NCI-H2196 (cell line): Measurements from ENCODE around the gene NDST1.
"Not testable (repeated sequence)": the region's sequence is repeated elsewhere in the genome, so short reads cannot be mapped to it uniquely, and the experiment has no call there.

Experiments
- DNase-seq: peaks from one replicate; lab custom pipeline; 2025; ENCODE audit not compliant: unreplicated experiment; lab: John Stamatoyannopoulos, UW

The NDST1 gene

DNA sequence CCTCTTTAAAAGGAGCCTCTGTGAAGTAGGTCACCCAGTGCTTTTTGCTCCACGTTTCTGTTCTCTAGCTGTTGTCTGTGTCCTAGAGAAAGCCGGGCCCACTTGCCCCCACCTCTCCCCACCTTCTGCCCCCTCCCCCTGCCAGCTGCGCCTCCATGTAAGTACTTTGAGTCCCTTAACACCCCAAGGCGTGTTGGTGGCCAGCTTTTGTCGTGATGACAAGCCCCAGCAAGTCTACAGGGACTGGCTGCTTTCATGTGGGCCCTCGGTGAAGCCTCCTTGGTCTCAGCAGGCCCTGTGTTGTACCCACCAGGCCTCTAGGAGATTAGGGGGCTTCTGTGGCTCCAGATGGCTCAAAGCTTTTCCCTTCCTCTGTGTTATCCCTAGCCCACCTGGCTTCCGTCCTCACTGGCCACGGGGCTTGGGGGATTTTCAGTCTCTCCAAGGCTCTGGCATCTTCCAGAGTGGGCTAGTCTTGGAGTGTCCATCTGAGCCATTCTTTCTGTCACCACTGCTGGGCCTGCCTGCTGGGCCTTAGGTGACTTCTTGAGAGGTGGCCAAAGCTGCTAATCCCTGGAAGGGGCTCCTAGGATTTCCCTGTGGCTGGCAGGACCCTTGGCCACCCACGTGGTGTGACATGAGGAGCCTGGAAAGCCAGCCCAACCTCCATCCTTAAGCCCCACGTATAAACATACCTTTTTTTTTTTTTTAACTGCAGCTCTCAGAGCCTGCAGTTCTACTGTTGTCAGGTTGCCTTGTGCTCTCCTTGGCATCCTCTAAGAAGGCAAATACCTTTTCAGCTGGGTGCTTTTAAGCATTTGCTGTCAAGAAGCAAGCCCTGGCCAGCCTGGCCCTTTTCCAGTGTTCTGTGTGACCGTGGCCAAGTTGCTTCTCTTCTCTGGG is 1.1 kb upstream of the NDST1 start:
- no peak for DNase-seq

DNA sequence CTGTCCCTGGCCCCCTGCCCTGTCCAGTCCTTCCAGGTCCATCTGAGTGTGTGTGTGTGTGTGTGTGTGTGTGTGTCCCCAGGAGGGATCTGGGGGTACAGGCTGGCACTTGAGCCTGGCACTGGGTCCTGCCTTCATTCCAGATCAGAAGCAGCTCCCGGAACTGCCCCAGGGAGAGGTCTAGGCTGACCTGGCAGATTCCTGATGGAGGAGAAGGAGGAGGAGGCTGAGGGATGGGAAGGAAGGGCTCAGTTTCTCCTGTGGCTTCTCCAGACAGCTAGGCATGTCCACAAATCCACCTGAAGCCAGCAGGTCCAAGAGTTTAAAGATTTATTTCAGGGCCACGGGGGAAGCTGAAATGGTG is 328 bp downstream of the NDST1 start:
- DNase-seq: no peak

DNA sequence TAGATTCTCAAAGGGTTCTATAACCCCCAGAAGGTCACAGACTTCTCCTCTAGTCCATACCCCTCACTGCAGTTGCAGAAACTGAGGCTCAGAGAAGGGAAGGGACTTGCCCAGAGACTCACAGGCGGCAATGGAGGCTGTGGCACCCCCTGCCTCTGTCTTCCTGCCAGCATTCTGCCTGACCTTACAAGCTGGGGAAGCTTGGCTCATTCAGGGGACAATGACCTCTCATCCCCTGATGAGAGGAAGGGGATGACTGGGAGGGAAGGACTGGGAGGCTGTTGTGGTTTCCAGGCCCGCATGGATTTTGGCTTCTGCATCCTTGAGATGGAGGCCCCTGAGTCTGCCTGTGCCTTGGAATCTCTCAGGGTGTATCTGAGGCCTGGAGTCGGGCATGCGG is 897 bp downstream of the NDST1 start:
- no peak for DNase-seq

DNA sequence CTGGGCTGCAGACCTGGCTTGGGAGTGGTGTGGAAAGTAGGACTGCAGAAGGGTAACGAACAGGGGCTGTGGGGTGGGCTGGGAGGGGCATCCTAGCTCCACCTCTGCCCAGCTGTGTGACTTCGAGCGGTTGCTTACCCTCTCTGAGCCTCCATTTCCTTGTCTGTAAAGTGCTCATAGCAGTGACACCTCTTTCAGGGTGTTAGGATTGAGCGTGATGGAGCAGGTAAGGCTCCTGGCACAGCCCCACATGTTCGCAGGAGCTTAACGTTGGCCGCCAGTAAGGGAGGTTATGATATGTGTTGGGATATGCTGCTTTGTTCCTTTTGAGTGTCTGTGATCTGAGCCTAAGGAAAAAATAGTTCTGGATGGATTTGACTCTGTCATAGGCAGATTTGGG is 2.1 kb downstream of the NDST1 start:
- DNase-seq: no peak

DNA sequence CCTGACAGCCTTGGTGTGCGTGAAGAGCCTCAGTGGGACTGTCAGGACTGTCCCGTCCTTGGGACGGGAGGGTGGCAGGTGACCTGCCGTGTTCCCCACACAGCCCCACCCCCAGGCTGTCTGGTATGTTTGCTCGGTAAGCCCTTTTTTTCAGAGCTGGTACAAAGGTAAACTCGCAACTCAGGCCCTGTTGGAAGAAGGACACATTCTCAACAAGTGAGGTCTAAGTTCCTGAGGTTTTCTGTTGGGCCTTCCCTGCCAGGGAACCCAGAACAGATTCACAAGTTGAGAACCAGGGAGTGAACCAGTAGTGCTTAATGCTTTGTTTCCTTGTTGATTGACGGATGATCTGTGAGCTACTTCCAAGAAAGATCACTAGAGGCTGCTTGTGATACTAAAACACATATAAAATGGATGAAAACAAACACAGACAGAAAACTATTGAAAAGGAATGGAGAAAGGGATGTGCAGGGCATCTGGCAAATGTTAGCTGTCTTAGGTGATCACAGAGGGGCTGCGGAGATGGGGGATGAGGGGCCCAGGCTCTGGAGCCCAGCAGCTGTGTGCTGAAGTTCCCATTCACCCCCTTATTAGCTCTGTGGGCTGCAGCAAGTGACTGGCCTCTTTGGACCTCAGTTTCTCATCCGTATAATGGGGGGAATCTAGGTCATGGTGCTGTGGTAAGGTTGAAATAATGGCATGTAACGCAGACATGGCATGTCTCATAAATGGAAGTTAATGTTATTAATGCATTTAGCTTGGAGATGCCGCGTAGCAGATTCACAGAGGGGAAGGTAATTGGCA is 2.7 kb downstream of the NDST1 start:
- DNase-seq: no peak

DNA sequence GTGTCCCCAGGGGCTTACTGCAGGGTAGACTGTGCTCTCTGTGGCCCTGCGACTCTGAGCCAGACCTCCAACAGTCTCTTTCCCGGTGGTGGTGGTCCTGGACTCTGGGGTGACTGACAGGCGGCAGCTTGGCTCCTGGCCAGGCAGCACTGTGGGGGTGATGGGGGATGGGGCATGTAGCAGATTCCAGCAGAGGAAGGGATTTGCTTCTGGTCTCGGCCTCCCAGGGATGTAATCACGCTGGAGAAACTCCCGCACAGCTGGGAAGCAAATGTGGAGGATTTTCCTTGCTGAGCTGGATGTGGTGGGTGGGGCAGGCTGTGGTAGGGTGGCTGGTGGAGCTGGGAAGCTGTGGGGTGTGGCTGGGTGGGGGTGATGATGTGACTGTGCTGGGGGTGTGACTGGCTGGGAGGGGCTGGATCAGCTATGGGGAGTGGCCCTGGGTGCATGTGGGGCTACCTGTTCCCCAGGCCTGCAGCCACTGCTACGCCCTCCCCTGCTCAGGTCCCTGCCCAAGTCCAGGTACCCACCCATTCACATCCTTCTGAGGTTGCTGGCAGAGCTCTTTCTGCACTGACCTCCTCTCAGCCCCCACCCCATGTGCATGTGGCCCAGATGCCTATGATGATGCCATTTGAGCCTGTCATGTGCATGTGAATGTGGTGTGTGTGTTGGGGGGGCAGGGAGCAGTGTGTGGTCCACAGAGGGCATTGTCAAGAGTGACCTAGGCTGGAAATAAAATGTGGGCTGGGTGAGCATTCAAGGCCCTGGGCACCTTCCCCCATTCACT is 3.8 kb downstream of the NDST1 start:
- no peak for DNase-seq

DNA sequence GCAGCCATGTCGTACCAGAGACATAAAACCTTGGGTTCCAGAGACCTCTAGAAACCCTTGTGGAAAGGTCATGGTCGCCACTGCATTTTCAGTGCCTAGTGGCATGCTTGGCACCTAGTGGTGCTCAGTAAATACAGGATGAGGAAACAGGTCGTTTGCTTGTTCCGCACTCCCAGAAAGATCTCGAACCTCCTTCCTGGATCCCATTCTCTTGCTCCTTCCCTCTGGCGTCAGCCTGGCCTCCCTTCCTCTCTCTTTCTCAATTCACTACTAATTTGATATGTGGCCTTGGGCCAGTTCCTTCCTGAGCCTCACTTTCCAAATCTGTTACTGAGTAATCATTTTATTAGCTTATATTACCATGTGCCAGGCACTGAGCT is 4.4 kb downstream of the NDST1 start:
- no peak for DNase-seq

DNA sequence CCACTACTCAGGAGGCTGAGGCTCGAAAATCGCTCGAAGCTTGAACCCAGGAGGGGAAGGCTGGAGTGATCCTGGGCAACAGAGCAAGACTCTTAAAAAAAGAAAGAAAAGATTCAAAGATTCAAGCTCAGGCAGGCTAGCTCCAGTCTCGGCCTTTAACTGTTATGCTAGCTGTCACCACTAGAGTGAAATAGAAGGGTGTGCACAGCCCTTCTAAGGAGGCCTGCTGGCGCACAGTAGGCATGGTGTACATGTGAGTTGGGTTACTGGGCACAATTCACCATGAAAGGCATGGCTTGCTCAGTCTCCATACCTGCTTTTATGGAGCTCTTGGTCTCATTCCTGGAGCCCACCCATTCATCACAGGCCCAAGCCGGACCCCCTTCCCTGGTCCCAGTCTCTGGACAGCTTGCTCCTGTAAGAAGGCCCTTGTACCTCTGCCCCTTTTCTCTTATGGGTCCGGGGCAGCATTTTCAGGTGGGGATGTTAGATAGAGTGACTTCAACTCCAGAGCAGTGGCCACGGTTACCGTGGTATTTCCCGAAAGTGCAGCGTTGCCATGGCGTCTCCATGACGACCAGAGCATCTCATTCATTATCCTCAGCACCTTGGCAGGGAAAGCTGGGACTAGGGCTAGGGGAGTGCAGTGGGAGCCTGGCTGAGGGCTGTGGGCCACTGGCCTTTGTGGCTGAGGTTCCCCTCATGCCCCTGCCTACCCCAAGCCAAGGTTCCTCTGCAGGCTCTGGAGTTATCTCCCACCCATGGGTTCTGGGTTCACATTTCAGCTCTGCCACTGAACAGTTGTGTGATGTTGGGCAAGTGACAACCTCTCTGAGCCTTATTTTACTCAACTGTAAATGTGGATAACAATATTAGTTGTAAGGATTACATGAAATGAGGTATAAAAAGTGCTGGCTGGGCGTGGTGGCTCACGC is 5.7 kb downstream of the NDST1 start:
- DNase-seq: peak; percentile 20

DNA sequence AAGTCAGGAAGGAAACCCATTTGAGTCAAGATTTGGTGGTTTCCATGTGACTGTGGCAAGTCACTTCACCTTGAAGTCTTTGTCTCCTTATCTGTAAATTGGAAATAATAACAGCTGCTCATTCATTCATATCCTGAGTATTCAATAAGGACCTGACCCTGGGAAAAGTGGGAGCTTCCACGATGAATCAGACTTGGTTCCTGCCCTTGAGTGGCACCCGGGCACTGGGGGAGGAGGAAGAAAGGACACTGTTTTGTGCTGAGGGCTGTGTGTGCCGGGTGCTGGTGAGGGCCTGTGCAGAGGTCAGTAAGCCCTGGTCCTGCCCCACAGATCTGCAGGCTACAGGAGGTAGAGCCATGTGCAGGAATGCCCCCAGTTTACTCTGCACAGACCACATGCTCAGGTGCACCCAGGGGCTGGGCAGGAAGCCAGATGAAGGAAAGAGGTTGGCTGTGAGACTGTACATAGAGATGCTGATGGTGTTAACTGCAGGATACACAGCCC is 6.8 kb downstream of the NDST1 start:
- DNase-seq: peak; percentile 45

DNA sequence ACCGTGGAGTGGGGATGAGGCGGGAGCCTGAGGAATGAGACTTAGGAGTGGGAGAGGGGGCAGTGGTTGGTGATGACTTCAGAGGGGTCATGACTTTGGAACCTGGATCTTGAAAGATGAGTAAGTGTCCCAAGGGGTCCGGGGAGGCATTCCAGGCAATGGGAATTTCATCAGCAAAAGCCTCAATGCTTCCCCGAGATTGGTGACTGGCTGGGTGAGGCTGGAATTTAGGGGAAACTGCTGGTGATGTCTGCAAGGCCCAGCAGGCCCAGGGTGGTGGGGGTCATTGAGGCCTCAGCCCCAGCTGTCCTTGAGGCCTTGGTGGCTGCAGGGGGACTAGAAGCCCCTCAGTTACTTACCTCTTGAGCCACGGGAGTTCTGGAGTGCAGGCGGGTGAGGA is 7.5 kb downstream of the NDST1 start:
- DNase-seq: no peak

DNA sequence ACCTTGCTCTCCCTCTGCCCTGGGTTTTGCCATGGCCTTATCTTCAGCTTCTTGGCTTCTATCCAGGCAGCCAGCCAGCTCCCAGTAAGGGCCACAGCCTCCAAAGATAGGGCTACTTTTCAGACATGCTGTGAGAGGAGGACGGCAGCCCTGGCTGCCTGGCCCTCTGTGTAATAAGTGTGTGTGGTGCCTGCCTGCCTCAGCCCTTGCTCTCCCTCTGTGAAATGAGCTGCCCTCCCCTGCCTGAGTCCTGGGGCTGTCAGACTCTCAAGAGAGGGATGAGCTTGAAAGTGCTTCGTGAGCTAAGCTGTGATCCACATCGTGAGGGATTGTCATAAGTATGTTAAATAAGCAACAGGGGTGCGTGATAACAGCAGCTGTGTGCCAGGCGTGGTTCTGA is 8.1 kb downstream of the NDST1 start:
- DNase-seq: no peak

DNA sequence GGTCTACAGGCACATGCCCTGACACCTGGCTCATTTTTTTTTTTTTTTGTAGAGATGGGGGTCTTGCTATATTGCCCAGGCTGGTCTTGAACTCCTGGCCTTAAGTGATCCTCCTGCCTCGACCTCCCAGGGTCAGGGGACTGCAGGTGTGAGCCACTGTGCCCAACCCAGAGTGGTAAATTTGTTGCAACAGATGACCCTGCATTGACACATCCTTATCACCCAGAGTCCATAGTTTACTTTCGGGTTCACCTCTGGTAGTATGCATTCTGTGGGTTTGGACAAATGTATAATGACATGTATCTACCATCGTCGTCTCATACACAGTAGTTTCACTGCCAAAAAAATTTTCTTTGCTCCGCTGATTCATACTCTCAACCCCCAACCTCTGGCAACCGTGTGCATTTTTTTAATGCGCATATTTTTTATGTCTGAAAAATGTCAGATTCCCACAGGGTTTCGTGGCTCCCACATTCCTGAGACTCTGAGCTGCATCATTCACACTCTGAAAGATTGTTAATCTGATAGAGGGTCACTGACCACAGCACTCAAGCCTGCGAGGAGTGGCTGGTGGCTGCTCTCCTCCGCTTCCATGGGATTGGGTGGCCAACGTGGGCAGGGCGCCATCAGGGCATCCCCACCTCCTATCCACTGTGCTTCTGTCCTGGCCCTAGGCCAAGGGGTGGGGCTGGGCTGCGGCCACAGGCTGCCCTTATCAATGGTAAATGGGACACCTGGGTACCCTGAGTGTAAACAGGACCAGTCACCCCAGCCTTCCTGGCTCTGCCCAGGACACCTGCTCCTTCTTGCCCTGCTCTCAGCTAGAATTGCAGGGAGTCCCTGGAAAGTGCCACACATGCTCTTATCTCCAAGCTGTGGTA is 9.6 kb downstream of the NDST1 start:
- peak; percentile 88 for DNase-seq

DNA sequence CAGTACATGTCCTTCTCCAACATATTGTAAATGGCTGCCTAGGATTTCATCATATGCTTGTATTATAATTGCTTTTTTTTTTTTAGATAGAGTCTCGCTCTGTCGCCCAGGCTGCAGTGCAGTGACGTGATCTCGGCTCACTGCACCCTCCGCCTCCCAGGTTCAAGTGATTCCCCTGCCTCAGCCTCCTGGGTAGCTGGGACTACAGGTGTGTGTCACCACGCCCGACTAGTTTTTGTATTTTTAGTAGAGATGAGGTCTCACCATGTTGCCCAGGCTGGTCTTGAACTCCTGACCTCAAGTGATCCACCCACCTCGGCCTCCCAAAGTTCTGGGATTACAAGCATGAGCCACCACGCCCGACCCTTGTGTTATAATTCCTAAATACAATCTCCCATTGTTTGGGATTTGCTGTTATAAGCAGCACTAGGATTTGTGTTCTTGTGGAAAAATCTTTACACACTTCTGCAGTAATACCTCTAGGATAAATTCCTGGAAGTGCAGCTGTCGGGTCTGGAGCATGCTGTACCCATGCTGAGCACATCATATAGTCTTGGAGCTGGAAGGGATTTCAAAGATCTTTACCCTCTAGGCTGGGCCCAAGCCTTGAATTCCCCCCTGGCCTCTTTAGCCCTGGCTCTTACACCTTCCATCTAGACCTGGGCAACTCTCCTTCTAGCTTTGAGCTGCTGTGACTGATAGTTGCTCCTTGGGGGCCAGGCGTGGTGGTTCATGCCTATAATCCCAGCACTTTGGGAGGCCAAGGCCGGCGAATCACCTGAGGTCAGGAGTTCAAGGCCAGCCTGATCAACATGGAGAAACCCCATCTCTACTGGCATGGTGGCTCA is 11.0 kb downstream of the NDST1 start:
- not testable (repeated sequence) for DNase-seq

DNA sequence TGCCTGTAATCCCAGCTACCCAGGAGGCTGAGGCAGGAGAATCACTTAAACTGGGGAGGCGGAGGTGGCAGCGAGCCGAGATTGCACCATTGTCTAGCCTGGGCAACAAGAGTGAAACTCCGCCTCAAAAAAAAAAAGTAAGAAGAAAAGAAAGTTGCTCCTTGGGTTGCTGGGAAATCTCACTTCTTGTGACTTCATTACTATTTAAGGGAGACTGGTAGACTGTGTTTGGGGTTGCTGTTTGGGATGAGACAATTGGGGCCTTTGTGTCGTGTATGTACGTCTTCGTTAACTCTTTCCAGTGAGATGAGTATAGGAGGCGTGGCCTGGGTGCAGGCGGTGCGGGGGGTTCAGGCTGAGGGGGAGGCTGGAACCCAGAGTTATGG is 11.6 kb downstream of the NDST1 start:
- no peak for DNase-seq

DNA sequence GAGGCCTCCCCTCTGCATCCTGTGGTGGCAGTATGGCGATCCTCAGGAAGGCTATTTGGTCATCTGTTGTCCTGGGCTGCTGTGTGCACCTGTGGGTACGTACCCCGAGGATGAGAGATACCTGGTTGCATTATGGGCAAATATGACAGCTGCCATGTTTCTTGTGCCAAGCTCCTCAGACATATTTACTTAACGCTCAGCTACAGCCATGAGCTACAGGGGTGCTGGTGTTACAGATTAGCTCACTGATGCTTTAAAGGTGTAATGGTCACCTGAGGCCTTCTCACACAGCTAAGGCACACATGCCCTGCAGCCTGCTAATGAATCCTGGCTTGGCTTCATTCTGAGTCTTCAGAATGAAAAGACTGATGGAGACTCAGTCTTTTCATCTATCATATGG is 12.0 kb downstream of the NDST1 start:
- DNase-seq: no peak

DNA sequence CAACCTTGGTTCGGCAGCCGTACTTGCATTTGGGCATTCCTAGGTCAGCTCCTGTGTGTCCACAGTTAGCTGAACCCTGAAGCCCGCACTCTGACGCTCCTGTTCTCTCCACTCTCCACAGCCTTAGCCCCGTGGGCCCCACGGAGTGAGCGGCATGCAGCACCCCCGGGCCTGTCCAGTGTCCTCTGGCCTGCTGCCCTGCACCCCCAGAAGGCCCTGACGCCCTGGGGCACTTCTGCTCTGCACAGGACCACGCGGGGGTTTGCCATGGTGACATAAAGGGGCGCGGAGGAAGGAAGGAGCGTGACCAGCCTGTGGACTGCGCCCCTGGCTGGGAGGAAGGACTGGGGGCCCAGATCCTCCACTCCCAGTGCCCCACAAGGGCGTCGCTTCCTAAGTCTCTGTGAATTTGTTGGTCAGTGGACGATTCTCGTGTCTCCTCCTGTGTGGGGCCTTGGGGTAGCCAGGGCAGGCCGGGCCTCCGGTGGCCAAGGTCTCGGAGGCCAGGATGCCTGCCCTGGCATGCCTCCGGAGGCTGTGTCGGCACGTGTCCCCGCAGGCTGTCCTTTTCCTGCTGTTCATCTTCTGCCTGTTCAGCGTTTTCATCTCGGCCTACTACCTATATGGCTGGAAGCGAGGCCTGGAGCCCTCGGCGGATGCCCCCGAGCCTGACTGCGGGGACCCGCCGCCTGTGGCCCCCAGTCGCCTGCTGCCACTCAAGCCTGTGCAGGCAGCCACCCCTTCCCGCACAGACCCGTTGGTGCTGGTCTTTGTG is 13.0 kb downstream of the NDST1 start:
- DNase-seq: no peak

DNA sequence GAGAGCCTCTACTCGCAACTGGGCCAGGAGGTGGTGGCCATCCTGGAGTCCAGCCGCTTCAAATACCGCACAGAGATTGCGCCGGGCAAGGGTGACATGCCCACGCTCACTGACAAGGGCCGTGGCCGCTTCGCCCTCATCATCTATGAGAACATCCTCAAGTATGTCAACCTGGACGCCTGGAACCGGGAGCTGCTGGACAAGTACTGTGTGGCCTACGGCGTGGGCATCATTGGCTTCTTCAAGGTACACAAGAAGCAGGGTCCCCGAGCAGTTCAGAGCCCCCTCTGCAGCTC is 13.5 kb downstream of the NDST1 start:
- DNase-seq: no peak

DNA sequence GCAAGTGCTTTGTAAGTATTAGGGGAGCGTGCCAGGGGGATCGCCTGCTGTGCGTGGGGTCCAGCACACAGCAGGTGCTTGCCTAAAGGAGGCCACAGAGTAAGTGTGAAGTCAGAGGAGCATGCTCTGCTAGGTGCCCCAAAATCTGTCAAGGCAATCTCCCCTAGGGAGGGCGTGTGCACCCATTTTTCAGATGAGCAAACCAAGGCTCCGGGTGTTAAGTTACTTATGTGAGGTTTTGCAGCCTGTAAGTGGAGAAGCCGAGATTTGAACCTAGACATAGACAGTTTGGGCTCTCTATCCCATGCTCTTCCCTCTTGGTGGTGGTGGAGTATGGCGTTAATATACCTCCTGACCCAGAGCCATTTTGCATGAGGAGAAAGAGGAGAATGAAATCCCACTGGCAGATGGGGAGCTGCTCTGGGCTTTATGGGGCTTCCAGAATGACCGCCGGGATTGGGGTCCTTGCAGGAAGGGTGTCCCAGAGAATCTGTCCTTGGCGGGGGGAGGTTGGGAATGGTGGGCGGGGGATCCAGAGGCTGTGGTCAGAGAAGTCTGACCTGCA is 14.1 kb downstream of the NDST1 start:
- no peak for DNase-seq
